SK-N-SH treated with all-trans-retinoic acid at 6 μM for 48 hours (cell line): Measurements from ENCODE around the gene ZNF462.
A peak's percentile ranks its signal among the peaks of the same experiment; 100 is the strongest.

Experiments
- ATAC-seq: fragments of 200-7000 bp; cut with Tn5 transposase; 3 replicates; pipeline ENCODE4 v1.9.1; 2020; ENCODE audit warnings: mild to moderate bottlenecking, moderate library complexity
- ARNTL ChIP-seq: fragments of 450-650 bp; formaldehyde crosslinking; IDR thresholded peaks from 2 replicates; pipeline ENCODE4 v1.5.0; 2020; ENCODE audit warnings: low read depth, mild to moderate bottlenecking, moderate library complexity, borderline replicate concordance
- BACH2 ChIP-seq: fragments of 250-450 bp; sonication (Bioruptor Pico); IDR thresholded peaks from 2 replicates; pipeline ENCODE4 v1.9.0; 2021; ENCODE audit warnings: mild to moderate bottlenecking, borderline replicate concordance
- CREB5 ChIP-seq: fragments of 250-450 bp; sonication (Bioruptor Pico); IDR thresholded peaks from 2 replicates; pipeline ENCODE4 v1.5.1; 2020; ENCODE audit warnings: low read depth, mild to moderate bottlenecking, moderate library complexity
- CSDC2 ChIP-seq: fragments of 250-450 bp; sonication (Bioruptor Pico); IDR thresholded peaks from 2 replicates; pipeline ENCODE4 v1.5.0; 2020; ENCODE audit warnings: mild to moderate bottlenecking, moderate library complexity
- CSRNP3 ChIP-seq: fragments of 250-450 bp; sonication (Bioruptor Pico); IDR thresholded peaks from 2 replicates; pipeline ENCODE4 v1.5.1; 2021; ENCODE audit warnings: mild to moderate bottlenecking, moderate library complexity
- ESRRG ChIP-seq: fragments of 250-450 bp; sonication (Bioruptor Pico); IDR thresholded peaks from 2 replicates; pipeline ENCODE4 v1.6.1; 2021; ENCODE audit warnings: mild to moderate bottlenecking
- GLIS3 ChIP-seq: fragments of 250-450 bp; sonication (Bioruptor Pico); IDR thresholded peaks from 2 replicates; pipeline ENCODE4 v1.5.0; 2020; ENCODE audit warnings: mild to moderate bottlenecking, moderate library complexity
- ISL1 ChIP-seq: fragments of 250-450 bp; sonication (Bioruptor Pico); IDR thresholded peaks from 2 replicates; pipeline ENCODE4 v2.1.2; 2022; ENCODE audit warnings: mild to moderate bottlenecking, moderate library complexity
- OSR1 ChIP-seq: fragments of 250-450 bp; sonication (Bioruptor Pico); IDR thresholded peaks from 2 replicates; pipeline ENCODE4 v1.8.0; 2022; ENCODE audit warnings: moderate library complexity, mild to moderate bottlenecking, inconsistent platforms
- PATZ1 ChIP-seq: fragments of 250-450 bp; sonication (Bioruptor Pico); IDR thresholded peaks from 2 replicates; pipeline ENCODE4 v1.8.0; 2020; ENCODE audit warnings: mild to moderate bottlenecking, moderate library complexity, borderline replicate concordance
- POU6F1 ChIP-seq: fragments of 250-450 bp; sonication (Bioruptor Pico); IDR thresholded peaks from 2 replicates; pipeline ENCODE4 v1.8.0; 2021; ENCODE audit warnings: low read depth, mild to moderate bottlenecking, moderate library complexity, borderline replicate concordance
- PPARA ChIP-seq: fragments of 250-450 bp; sonication (Bioruptor Pico); IDR thresholded peaks from 2 replicates; pipeline ENCODE4 v1.5.0; 2020; ENCODE audit warnings: mild to moderate bottlenecking, borderline replicate concordance
- RARB ChIP-seq: fragments of 250-450 bp; sonication (Bioruptor Pico); IDR thresholded peaks from 2 replicates; pipeline ENCODE4 v1.8.0; 2021; ENCODE audit warnings: mild to moderate bottlenecking, moderate library complexity
- SNAI2 ChIP-seq: fragments of 250-450 bp; sonication (Bioruptor Pico); IDR thresholded peaks from 2 replicates; pipeline ENCODE4 v1.5.0; 2020; ENCODE audit warnings: mild to moderate bottlenecking, moderate library complexity
- TCF4 ChIP-seq: fragments of 250-450 bp; sonication (Bioruptor Pico); IDR thresholded peaks from 2 replicates; pipeline ENCODE4 v1.8.0; 2021; ENCODE audit warnings: mild to moderate bottlenecking, moderate library complexity, borderline replicate concordance
- TSHZ2 ChIP-seq: fragments of 250-450 bp; sonication (Bioruptor Pico); IDR thresholded peaks from 2 replicates; pipeline ENCODE4 v1.5.0; 2020; ENCODE audit warnings: mild to moderate bottlenecking, moderate library complexity
- ZC3H10 ChIP-seq: fragments of 250-450 bp; sonication (Bioruptor Pico); IDR thresholded peaks from 2 replicates; pipeline ENCODE4 v1.5.1; 2021; ENCODE audit warnings: mild to moderate bottlenecking, moderate library complexity
- ZNF70 ChIP-seq: fragments of 450-650 bp; formaldehyde crosslinking; IDR thresholded peaks from 2 replicates; pipeline ENCODE4 v1.5.0; 2020; ENCODE audit warnings: mild to moderate bottlenecking, moderate library complexity
- ZNF8 ChIP-seq: fragments of 450-650 bp; formaldehyde crosslinking; IDR thresholded peaks from 2 replicates; pipeline ENCODE4 v1.5.0; 2020; ENCODE audit warnings: mild to moderate bottlenecking, moderate library complexity

The ZNF462 gene

GRCh38 chr9:107039542-107039941 is 176.6 kb downstream of the ZNF462 start:
- TF ChIP-seq ZNF8 (CRISPR knock-in tag) (no peak), PPARA (no peak), GLIS3 (CRISPR knock-in tag) (no peak)
- peak; percentile 44; the same call in 2 of the 3 replicates for ATAC-seq

- no peak for ATAC-seq
- TF ChIP-seq OSR1 (CRISPR knock-in tag) (no peak), CREB5 (CRISPR knock-in tag) (no peak), ZNF8 (CRISPR knock-in tag) (no peak), ESRRG (CRISPR knock-in tag) (no peak)
Observed at GRCh38 chr9:107042606-107043005, 179.6 kb downstream of the ZNF462 start.

- no peak for ATAC-seq
- TF ChIP-seq BACH2 (CRISPR knock-in tag) (no peak), TCF4 (CRISPR knock-in tag) (no peak), ZNF8 (CRISPR knock-in tag) (no peak), SNAI2 (CRISPR knock-in tag) (no peak), PATZ1 (CRISPR knock-in tag) (no peak)
Observed at GRCh38 chr9:107043886-107044285, 180.9 kb downstream of the ZNF462 start.

GRCh38 chr9:107044872-107045271 is 181.9 kb downstream of the ZNF462 start:
- TF ChIP-seq OSR1 (CRISPR knock-in tag) = no peak
- TF ChIP-seq PPARA = no peak
- TF ChIP-seq CSRNP3 = no peak
- TF ChIP-seq ZC3H10 (CRISPR knock-in tag) = no peak
- TF ChIP-seq POU6F1 (CRISPR knock-in tag) = no peak
- TF ChIP-seq ZNF8 (CRISPR knock-in tag) = no peak
- no peak for TF ChIP-seq RARB (CRISPR knock-in tag)
- no peak for TF ChIP-seq TSHZ2 (CRISPR knock-in tag)
- no peak for TF ChIP-seq CSDC2 (CRISPR knock-in tag)
- TF ChIP-seq ZNF70 (CRISPR knock-in tag) = no peak
- TF ChIP-seq ISL1 (CRISPR knock-in tag) = no peak
- TF ChIP-seq SNAI2 (CRISPR knock-in tag) = no peak
- no peak for TF ChIP-seq ARNTL (CRISPR knock-in tag)
- TF ChIP-seq PATZ1 (CRISPR knock-in tag) = no peak
- no peak for TF ChIP-seq BACH2 (CRISPR knock-in tag)
- no peak for ATAC-seq
